PFSK-1 (cell line): ENCODE measurements around the gene ARHGEF18.

ENCODE experiments used
- POLR2AphosphoS5 ChIP-seq: IDR thresholded peaks from 2 replicates; pipeline ENCODE4 v1.6.1; 2012; ENCODE audit warnings: low read depth, mild to moderate bottlenecking, control low read depth, low read length, moderate library complexity
- TAF1 ChIP-seq: IDR thresholded peaks from 2 replicates; pipeline ENCODE4 v1.6.1; 2012; ENCODE audit warnings: low read length, control low read depth, borderline replicate concordance; ENCODE audit not compliant: insufficient read depth

- TF ChIP-seq POLR2AphosphoS5 (no peak), TAF1 (no peak)
Measured at GRCh38 chr19:7356899-7357627, 8.3 kb downstream of the ARHGEF18 start.
